Progenitor cell of endocrine pancreas (in vitro differentiated cells): ENCODE measurements around the gene ACOT8. TPM values are rescaled to one million over a fixed set of nuclear protein-coding genes. Genes with fewer than 3 reads are reported as not detected.

Experiments used
- DNase-seq: peaks from one replicate; pipeline ENCODE4 v3.0.0; 2021; ENCODE audit warnings: low spot score; ENCODE audit not compliant: unreplicated experiment
- H3K27ac Mint-ChIP-seq: 2 replicates; pipeline ENCODE4 v1.8.0; 2021; ENCODE audit warnings: mild to moderate bottlenecking, moderate library complexity, mixed read lengths
- H3K27me3 Mint-ChIP-seq: 2 replicates; pipeline ENCODE4 v1.8.0; 2021; ENCODE audit warnings: mixed read lengths
- H3K36me3 Mint-ChIP-seq: 2 replicates; pipeline ENCODE4 v1.8.0; 2022; ENCODE audit warnings: mixed read lengths; ENCODE audit not compliant: insufficient read depth
- H3K4me1 Mint-ChIP-seq: 2 replicates; pipeline ENCODE4 v1.8.0; 2021; ENCODE audit warnings: low read depth, mixed read lengths
- H3K4me3 Mint-ChIP-seq: 2 replicates; pipeline ENCODE4 v1.8.0; 2021; ENCODE audit warnings: low read depth, mild to moderate bottlenecking, moderate library complexity, mixed read lengths
- H3K9me3 Mint-ChIP-seq: 2 replicates; pipeline ENCODE4 v1.8.0; 2021; ENCODE audit warnings: low read depth, mixed read lengths
- total RNA-seq: library from RNA; stranded (reverse); gene quantifications from 2 replicates; pipeline ENCODE4 v1.2.1, GENCODE V29; 2021
- TF ChIP-seq, protein P1 (sequence below): fragments of 200-600 bp; sonication (generic); IDR thresholded peaks from one replicate; pipeline ENCODE4 v1.5.0; 2021; ENCODE audit warnings: antibody characterized with exemption, mild to moderate bottlenecking; ENCODE audit not compliant: unreplicated experiment

Gene ACOT8
- total RNA-seq, 1 donor from 2014 or later = 23.0 TPM

DNA sequence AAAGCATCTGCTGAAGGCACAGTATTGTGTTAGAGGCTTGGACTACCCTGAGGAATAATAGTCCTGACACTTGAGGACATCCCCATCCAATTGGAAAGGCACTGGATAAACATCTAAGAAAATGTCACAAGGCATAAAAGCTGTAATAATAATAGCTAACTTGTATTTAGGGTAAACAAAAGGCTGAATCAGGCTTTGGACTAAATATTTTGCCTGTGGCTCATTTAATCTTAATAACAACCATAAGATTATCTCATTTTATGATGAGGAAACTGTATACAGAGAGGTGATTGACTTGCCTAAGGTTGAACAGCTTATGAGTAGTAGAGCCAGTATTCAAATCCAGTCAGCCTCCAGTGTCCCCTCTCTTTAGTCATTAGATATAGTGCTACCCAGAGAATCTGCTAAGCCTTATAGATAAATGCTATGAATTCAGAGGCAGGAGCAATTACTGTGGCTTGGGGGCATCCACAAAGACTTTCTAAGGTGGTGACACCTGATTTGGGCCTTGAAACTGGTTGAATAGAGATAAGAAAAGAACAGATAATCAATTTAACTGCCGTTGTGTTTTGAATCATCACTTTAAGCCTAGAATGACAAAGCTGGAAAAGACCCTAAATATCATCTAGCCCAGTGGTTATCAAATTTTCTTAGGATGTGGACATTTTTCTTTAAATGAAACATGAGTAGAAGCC lies 16.4 kb upstream of the ACOT8 start:
- no peak overlapping the region for H3K27ac Mint-ChIP-seq
- no peaks in the 10 kb centered on the region for H3K9me3 Mint-ChIP-seq
- H3K36me3 Mint-ChIP-seq = no peaks in the 10 kb centered on the region
- DNase-seq = no peak
- H3K4me3 Mint-ChIP-seq = no peak overlapping the region
- TF ChIP-seq, protein P1, sequence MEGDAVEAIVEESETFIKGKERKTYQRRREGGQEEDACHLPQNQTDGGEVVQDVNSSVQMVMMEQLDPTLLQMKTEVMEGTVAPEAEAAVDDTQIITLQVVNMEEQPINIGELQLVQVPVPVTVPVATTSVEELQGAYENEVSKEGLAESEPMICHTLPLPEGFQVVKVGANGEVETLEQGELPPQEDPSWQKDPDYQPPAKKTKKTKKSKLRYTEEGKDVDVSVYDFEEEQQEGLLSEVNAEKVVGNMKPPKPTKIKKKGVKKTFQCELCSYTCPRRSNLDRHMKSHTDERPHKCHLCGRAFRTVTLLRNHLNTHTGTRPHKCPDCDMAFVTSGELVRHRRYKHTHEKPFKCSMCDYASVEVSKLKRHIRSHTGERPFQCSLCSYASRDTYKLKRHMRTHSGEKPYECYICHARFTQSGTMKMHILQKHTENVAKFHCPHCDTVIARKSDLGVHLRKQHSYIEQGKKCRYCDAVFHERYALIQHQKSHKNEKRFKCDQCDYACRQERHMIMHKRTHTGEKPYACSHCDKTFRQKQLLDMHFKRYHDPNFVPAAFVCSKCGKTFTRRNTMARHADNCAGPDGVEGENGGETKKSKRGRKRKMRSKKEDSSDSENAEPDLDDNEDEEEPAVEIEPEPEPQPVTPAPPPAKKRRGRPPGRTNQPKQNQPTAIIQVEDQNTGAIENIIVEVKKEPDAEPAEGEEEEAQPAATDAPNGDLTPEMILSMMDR = no peak
- H3K4me1 Mint-ChIP-seq = no peaks in the 10 kb centered on the region
- H3K27me3 Mint-ChIP-seq = no peaks in the 10 kb centered on the region

DNA sequence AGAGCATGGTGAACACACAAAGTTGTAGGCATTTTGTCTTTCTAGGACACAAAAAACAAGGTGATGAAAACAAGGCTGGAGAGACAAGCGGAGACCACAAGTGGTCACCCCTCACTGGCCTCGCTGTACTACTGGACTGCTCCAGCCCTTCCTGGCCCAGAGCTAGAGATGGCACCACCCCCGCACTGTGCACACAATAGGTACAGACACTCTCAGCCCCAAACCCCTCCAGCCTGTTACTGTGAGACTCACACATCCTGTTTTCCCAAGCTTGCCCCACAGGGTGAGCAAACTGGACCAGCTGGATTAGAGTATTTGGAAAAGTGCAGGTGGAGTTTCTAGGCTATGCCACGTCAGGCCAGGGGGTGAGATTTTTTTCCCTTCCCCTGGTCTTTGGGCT lies 15.4 kb upstream of the ACOT8 start:
- DNase-seq = no peak
- no peaks in the 10 kb centered on the region for H3K36me3 Mint-ChIP-seq
- H3K27me3 Mint-ChIP-seq = no peaks in the 10 kb centered on the region
- no peaks in the 10 kb centered on the region for H3K9me3 Mint-ChIP-seq
- H3K4me3 Mint-ChIP-seq = no peak overlapping the region
- H3K27ac Mint-ChIP-seq = no peak overlapping the region
- H3K4me1 Mint-ChIP-seq = no peaks in the 10 kb centered on the region
- TF ChIP-seq, protein P1 = no peak

DNA sequence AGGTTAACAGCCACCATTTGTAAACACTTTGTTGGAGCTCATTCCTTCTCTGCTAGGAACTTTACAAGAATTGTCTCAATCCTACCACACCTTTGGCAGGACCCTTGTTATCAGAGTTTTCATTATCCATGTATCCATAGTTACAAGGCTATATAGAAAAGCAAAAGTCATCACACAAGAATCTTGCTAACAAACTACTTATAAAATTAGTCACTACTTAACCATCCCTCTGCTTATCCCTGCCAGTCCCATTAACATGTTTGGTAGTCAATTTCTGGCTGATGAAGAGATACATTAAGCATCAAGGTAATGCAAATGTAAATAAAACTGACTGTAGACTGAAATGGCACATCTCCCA lies 10.6 kb upstream of the ACOT8 start:
- no peak overlapping the region for H3K27ac Mint-ChIP-seq
- no peaks in the 10 kb centered on the region for H3K4me1 Mint-ChIP-seq
- peaks cover 1% of the 10 kb centered on the region for H3K36me3 Mint-ChIP-seq
- H3K4me3 Mint-ChIP-seq = no peak overlapping the region
- no peaks in the 10 kb centered on the region for H3K9me3 Mint-ChIP-seq
- TF ChIP-seq, protein P1 = no peak
- H3K27me3 Mint-ChIP-seq = no peaks in the 10 kb centered on the region
- no peak for DNase-seq

DNA sequence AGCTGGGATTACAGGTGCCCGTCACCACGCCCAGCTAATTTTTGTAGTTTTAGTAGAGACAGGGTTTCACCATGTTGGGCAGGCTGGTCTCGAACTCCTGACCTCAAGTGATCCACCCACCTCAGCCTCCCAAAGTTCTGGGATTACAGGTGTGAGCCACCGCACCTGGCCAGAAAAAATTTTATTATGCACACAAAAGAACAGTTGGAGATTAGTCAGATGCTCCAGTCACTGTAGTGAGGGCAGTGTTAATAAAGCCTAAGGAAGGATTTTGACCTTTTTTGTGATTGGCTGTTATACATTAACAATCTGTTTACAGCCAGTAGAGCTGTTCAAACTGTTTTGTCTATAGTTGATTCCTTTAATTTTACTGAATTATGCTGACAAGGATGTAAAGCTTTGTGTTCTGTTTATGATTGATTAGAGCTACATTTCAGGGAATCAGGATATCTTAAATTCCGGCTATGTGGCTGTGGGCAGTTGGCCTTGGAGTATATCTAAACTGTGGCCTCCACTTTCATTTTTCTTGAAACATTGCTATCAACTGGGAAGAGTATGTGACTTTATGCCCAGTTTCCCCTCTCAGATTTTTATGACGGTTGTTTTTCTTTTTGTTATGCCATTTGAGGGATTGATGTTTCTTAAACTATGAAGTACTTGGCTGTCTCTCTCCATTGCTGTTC lies 10.1 kb upstream of the ACOT8 start:
- TF ChIP-seq, protein P1 = no peak

DNA sequence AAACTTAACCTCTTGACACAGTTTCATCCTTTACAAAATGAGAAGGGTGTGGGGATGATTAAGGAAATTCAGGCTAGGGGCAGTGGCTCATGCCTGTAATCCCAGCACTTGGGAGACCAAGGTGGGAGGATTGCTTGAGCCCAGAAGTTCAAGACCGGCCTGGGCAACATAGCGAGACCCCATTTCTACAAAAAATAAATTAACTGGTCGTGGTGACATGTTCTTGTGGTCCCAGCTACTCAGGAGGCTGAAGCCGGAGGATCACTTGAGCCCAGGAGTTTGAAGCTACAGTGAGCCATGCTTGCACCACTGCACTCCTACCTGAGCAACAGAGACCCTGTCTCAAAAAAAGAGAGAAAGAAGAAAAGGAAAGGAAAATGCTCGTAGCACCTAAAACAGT lies 9.3 kb upstream of the ACOT8 start:
- no peaks in the 10 kb centered on the region for H3K9me3 Mint-ChIP-seq
- H3K36me3 Mint-ChIP-seq = peaks cover 1% of the 10 kb centered on the region
- no peak overlapping the region for H3K4me3 Mint-ChIP-seq
- DNase-seq = no peak
- TF ChIP-seq, protein P1 = no peak
- no peaks in the 10 kb centered on the region for H3K4me1 Mint-ChIP-seq
- no peak overlapping the region for H3K27ac Mint-ChIP-seq
- H3K27me3 Mint-ChIP-seq = no peaks in the 10 kb centered on the region

More for the DNA sequence above, 10.1 kb upstream of the ACOT8 start:
- Mint-ChIP-seq H3K9me3 (no peaks in the 10 kb centered on the region), H3K27me3 (no peaks in the 10 kb centered on the region), H3K4me3 (no peak overlapping the region), H3K36me3 (peaks cover 1% of the 10 kb centered on the region), H3K4me1 (no peaks in the 10 kb centered on the region), H3K27ac (peak overlapping the region; percentile 16)
- no peak for DNase-seq
